HUES64 (cell line): Measurements from ENCODE around the gene FBXW7.

Experiments used
- H3K27ac ChIP-seq: 2 replicates; pipeline ENCODE4 v1.7.0; 2013; ENCODE audit warnings: low read depth, low read length, inconsistent platforms
- H3K27me3 ChIP-seq: 2 replicates; pipeline ENCODE4 v1.6.1; 2013; ENCODE audit warnings: mild to moderate bottlenecking, low read length; ENCODE audit not compliant: insufficient read depth
- H3K36me3 ChIP-seq: 2 replicates; pipeline ENCODE4 v1.6.1; 2013; ENCODE audit warnings: mild to moderate bottlenecking, low read length; ENCODE audit not compliant: insufficient read depth
- H3K4me1 ChIP-seq: 2 replicates; pipeline ENCODE4 v1.6.1; 2013; ENCODE audit warnings: mild to moderate bottlenecking, low read length, moderate library complexity; ENCODE audit not compliant: insufficient read depth
- H3K4me3 ChIP-seq: 2 replicates; pipeline ENCODE4 v1.5.1; 2013; ENCODE audit warnings: mild to moderate bottlenecking, low read length, moderate library complexity
- H3K9ac ChIP-seq: 2 replicates; pipeline ENCODE4 v1.6.1; 2013; ENCODE audit warnings: mild to moderate bottlenecking, low read depth, low read length
- H3K9me3 ChIP-seq: 2 replicates; pipeline ENCODE4 v1.6.1; 2013; ENCODE audit warnings: low read depth, low read length; ENCODE audit not compliant: insufficient read depth
- WGBS: fragments of 150-250, 120-280 bp; methylation state at CpG from one replicate; pipeline ENCODE4 v1.1.7; 2013; ENCODE audit warnings: missing lambda C conversion rate; 5-methylcytosine and 5-hydroxymethylcytosine counted together

FBXW7 gene

GRCh38 chr4:152328582-152328981 lies 207.3 kb downstream of the FBXW7 start:
- H3K9me3 ChIP-seq, result no peaks in the 10 kb centered on the region
- peaks cover 54% of the 10 kb centered on the region for H3K36me3 ChIP-seq

GRCh38 chr4:152327606-152328453 lies 208.1 kb downstream of the FBXW7 start:
- H3K27ac ChIP-seq, result no peak overlapping the region; the same call in 1 of the 2 replicates
- no peaks in the 10 kb centered on the region for H3K4me1 ChIP-seq
- no peaks in the 10 kb centered on the region for H3K27me3 ChIP-seq
- peaks cover 58% of the 10 kb centered on the region for H3K36me3 ChIP-seq
- 95% methylated on average over 5 of the region's 6 CpGs for WGBS
- H3K9me3 ChIP-seq, result no peaks in the 10 kb centered on the region
- no peak overlapping the region for H3K9ac ChIP-seq
- no peak overlapping the region for H3K4me3 ChIP-seq

More at GRCh38 chr4:152328582-152328981, 207.3 kb downstream of the FBXW7 start:
- WGBS, result 88% methylated on average over 1 of the region's 1 CpG
- Histone ChIP-seq H3K9ac (no peak overlapping the region), H3K4me1 (no peaks in the 10 kb centered on the region), H3K27ac (no peak overlapping the region), H3K4me3 (no peak overlapping the region), H3K27me3 (no peaks in the 10 kb centered on the region)

- Histone ChIP-seq H3K4me1 (no peaks in the 10 kb centered on the region), H3K27me3 (no peaks in the 10 kb centered on the region), H3K9ac (no peak overlapping the region), H3K9me3 (no peaks in the 10 kb centered on the region), H3K27ac (no peak overlapping the region), H3K4me3 (no peak overlapping the region), H3K36me3 (peaks cover 60% of the 10 kb centered on the region)
- 95% methylated on average over 5 of the region's 5 CpGs for WGBS
Observed at GRCh38 chr4:152325831-152326230, 210.1 kb downstream of the FBXW7 start.

GRCh38 chr4:152323221-152323620 lies 212.7 kb downstream of the FBXW7 start:
- Histone ChIP-seq H3K27me3 (no peaks in the 10 kb centered on the region), H3K36me3 (peaks cover 35% of the 10 kb centered on the region), H3K4me1 (no peaks in the 10 kb centered on the region), H3K9me3 (no peaks in the 10 kb centered on the region), H3K9ac (no peak overlapping the region), H3K4me3 (no peak overlapping the region), H3K27ac (no peak overlapping the region)
- WGBS, result no CpG with 5 or more reads among the region's 1 CpG

- H3K9me3 ChIP-seq, result no peaks in the 10 kb centered on the region
- H3K9ac ChIP-seq, result no peak overlapping the region
- peaks cover 29% of the 10 kb centered on the region for H3K36me3 ChIP-seq
- no peaks in the 10 kb centered on the region for H3K4me1 ChIP-seq
- no peak overlapping the region for H3K4me3 ChIP-seq
- no peak overlapping the region for H3K27ac ChIP-seq
- no peaks in the 10 kb centered on the region for H3K27me3 ChIP-seq
- WGBS, result 95% methylated on average over 6 of the region's 6 CpGs
Observed at GRCh38 chr4:152322656-152323055, 213.2 kb downstream of the FBXW7 start.

- Histone ChIP-seq H3K9ac (no peak overlapping the region), H3K4me3 (no peak overlapping the region), H3K27ac (no peak overlapping the region), H3K4me1 (no peaks in the 10 kb centered on the region), H3K9me3 (no peaks in the 10 kb centered on the region), H3K27me3 (no peaks in the 10 kb centered on the region), H3K36me3 (peaks cover 24% of the 10 kb centered on the region)
- 100% methylated on average over 1 of the region's 1 CpG for WGBS
Observed at GRCh38 chr4:152321923-152322322, 214.0 kb downstream of the FBXW7 start.

- Histone ChIP-seq H3K27ac (no peak overlapping the region), H3K36me3 (peaks cover 24% of the 10 kb centered on the region)
Observed at GRCh38 chr4:152321398-152321797, 214.5 kb downstream of the FBXW7 start.

GRCh38 chr4:152316969-152317368 lies 218.9 kb downstream of the FBXW7 start:
- 99% methylated on average over 3 of the region's 3 CpGs for WGBS
- Histone ChIP-seq H3K36me3 (peaks cover 3% of the 10 kb centered on the region; the same call in 1 of the 2 replicates), H3K27me3 (no peaks in the 10 kb centered on the region)

More at GRCh38 chr4:152321398-152321797, 214.5 kb downstream of the FBXW7 start:
- Histone ChIP-seq H3K4me1 (no peaks in the 10 kb centered on the region), H3K9ac (no peak overlapping the region), H3K27me3 (no peaks in the 10 kb centered on the region), H3K9me3 (no peaks in the 10 kb centered on the region), H3K4me3 (no peak overlapping the region)
- WGBS, result 97% methylated on average over 3 of the region's 4 CpGs

GRCh38 chr4:152310257-152310656 lies 225.6 kb downstream of the FBXW7 start:
- H3K27me3 ChIP-seq, result no peaks in the 10 kb centered on the region
- H3K27ac ChIP-seq, result no peak overlapping the region
- H3K9ac ChIP-seq, result no peak overlapping the region

More at GRCh38 chr4:152316969-152317368, 218.9 kb downstream of the FBXW7 start:
- no peaks in the 10 kb centered on the region for H3K4me1 ChIP-seq
- H3K4me3 ChIP-seq, result no peak overlapping the region
- no peak overlapping the region for H3K9ac ChIP-seq
- no peaks in the 10 kb centered on the region for H3K9me3 ChIP-seq
- no peak overlapping the region for H3K27ac ChIP-seq

GRCh38 chr4:152309418-152309817 lies 226.5 kb downstream of the FBXW7 start:
- H3K27ac ChIP-seq, result no peak overlapping the region
- 100% methylated on average over 2 of the region's 2 CpGs for WGBS
- H3K9ac ChIP-seq, result no peak overlapping the region
- H3K4me3 ChIP-seq, result no peak overlapping the region
- H3K36me3 ChIP-seq, result no peaks in the 10 kb centered on the region
- no peaks in the 10 kb centered on the region for H3K27me3 ChIP-seq
- H3K9me3 ChIP-seq, result no peaks in the 10 kb centered on the region
- peaks cover 5% of the 10 kb centered on the region for H3K4me1 ChIP-seq

More at GRCh38 chr4:152310257-152310656, 225.6 kb downstream of the FBXW7 start:
- H3K4me1 ChIP-seq, result peaks cover 5% of the 10 kb centered on the region
- 35% methylated on average over 2 of the region's 2 CpGs for WGBS
- H3K9me3 ChIP-seq, result no peaks in the 10 kb centered on the region
- H3K4me3 ChIP-seq, result no peak overlapping the region
- no peaks in the 10 kb centered on the region for H3K36me3 ChIP-seq

- H3K9ac ChIP-seq, result no peak overlapping the region
- no peaks in the 10 kb centered on the region for H3K36me3 ChIP-seq
- peaks cover 5% of the 10 kb centered on the region for H3K4me1 ChIP-seq
- H3K9me3 ChIP-seq, result no peaks in the 10 kb centered on the region
- H3K4me3 ChIP-seq, result no peak overlapping the region
- H3K27ac ChIP-seq, result no peak overlapping the region
- 88% methylated on average over 4 of the region's 4 CpGs for WGBS
- no peaks in the 10 kb centered on the region for H3K27me3 ChIP-seq
Observed at GRCh38 chr4:152308951-152309350, 226.9 kb downstream of the FBXW7 start.
